Rectal smooth muscle tissue (tissue), 1 donor: ENCODE measurements around the gene FOXRED1.

Experiments used
- H3K27ac ChIP-seq: one replicate; pipeline ENCODE4 v1.7.0; 2013; ENCODE audit warnings: low read depth, low read length, inconsistent platforms
- H3K27me3 ChIP-seq: one replicate; pipeline ENCODE4 v1.7.0; 2013; ENCODE audit warnings: low read length; ENCODE audit not compliant: control insufficient read depth, insufficient read depth
- H3K36me3 ChIP-seq: one replicate; pipeline ENCODE4 v1.7.0; 2013; ENCODE audit warnings: low read length; ENCODE audit not compliant: control insufficient read depth, insufficient read depth
- H3K4me1 ChIP-seq: one replicate; pipeline ENCODE4 v1.7.0; 2013; ENCODE audit warnings: low read length; ENCODE audit not compliant: control insufficient read depth, insufficient read depth
- H3K4me3 ChIP-seq: one replicate; pipeline ENCODE4 v1.7.0; 2013; ENCODE audit warnings: low read length
- H3K9ac ChIP-seq: one replicate; pipeline ENCODE4 v1.7.0; 2013; ENCODE audit warnings: low read length

The FOXRED1 gene

GRCh38 chr11:126268708-126269579 lies at the start of gene FOXRED1, which contains the start of gene SRPRA:
Gene FOXRED1, plus strand, starts transcription at chr11:126269154. Its CDS starts 53 bp downstream, at chr11:126269207.
Gene SRPRA, minus strand, starts transcription at chr11:126268895. Its CDS starts 91 bp downstream, at chr11:126268804.
- H3K36me3 ChIP-seq, result peaks cover 34% of the 10 kb centered on the region
- H3K4me1 ChIP-seq, result peaks cover 6% of the 10 kb centered on the region
- peak within 1 kb of the TSS; percentile 92 for H3K9ac ChIP-seq
- H3K27me3 ChIP-seq, result no peaks in the 10 kb centered on the region
- H3K27ac ChIP-seq, result peak within 1 kb of the TSS; percentile 85
- peak within 1 kb of the TSS; percentile 97 for H3K4me3 ChIP-seq

- Histone ChIP-seq H3K9ac (no peak overlapping the region), H3K27me3 (no peaks in the 10 kb centered on the region), H3K36me3 (no peaks in the 10 kb centered on the region), H3K27ac (no peak overlapping the region), H3K4me1 (no peaks in the 10 kb centered on the region), H3K4me3 (no peak overlapping the region)
Observed at GRCh38 chr11:126219547-126219946, 49.4 kb upstream of the FOXRED1 start.

GRCh38 chr11:126224647-126225294 lies 44.2 kb upstream of the FOXRED1 start:
- no peak overlapping the region for H3K9ac ChIP-seq
- H3K4me1 ChIP-seq, result no peaks in the 10 kb centered on the region
- H3K27ac ChIP-seq, result no peak overlapping the region
- no peaks in the 10 kb centered on the region for H3K27me3 ChIP-seq
- H3K36me3 ChIP-seq, result no peaks in the 10 kb centered on the region
- no peak overlapping the region for H3K4me3 ChIP-seq

GRCh38 chr11:126225295-126225665 lies 43.7 kb upstream of the FOXRED1 start:
- Histone ChIP-seq H3K27ac (no peak overlapping the region), H3K27me3 (no peaks in the 10 kb centered on the region), H3K36me3 (no peaks in the 10 kb centered on the region), H3K4me1 (no peaks in the 10 kb centered on the region), H3K4me3 (no peak overlapping the region), H3K9ac (no peak overlapping the region)

- Histone ChIP-seq H3K9ac (no peak overlapping the region), H3K36me3 (no peaks in the 10 kb centered on the region), H3K4me1 (no peaks in the 10 kb centered on the region), H3K27ac (no peak overlapping the region), H3K27me3 (no peaks in the 10 kb centered on the region), H3K4me3 (no peak overlapping the region)
Observed at GRCh38 chr11:126226334-126227084, 42.4 kb upstream of the FOXRED1 start.

- Histone ChIP-seq H3K4me1 (no peaks in the 10 kb centered on the region), H3K27ac (no peak overlapping the region), H3K4me3 (no peak overlapping the region), H3K27me3 (no peaks in the 10 kb centered on the region), H3K36me3 (no peaks in the 10 kb centered on the region), H3K9ac (no peak overlapping the region)
Observed at GRCh38 chr11:126229858-126230540, 39.0 kb upstream of the FOXRED1 start.

- Histone ChIP-seq H3K4me1 (no peaks in the 10 kb centered on the region), H3K36me3 (peaks cover 5% of the 10 kb centered on the region), H3K4me3 (no peak overlapping the region), H3K9ac (no peak overlapping the region), H3K27ac (no peak overlapping the region), H3K27me3 (no peaks in the 10 kb centered on the region)
Observed at GRCh38 chr11:126231725-126232459, 37.1 kb upstream of the FOXRED1 start.

GRCh38 chr11:126232683-126233082 lies 36.3 kb upstream of the FOXRED1 start:
- H3K4me3 ChIP-seq, result no peak overlapping the region
- no peaks in the 10 kb centered on the region for H3K4me1 ChIP-seq
- no peak overlapping the region for H3K27ac ChIP-seq
- H3K9ac ChIP-seq, result no peak overlapping the region
- H3K36me3 ChIP-seq, result peaks cover 5% of the 10 kb centered on the region
- H3K27me3 ChIP-seq, result no peaks in the 10 kb centered on the region

- Histone ChIP-seq H3K4me3 (no peak overlapping the region), H3K36me3 (peaks cover 5% of the 10 kb centered on the region), H3K27ac (no peak overlapping the region), H3K27me3 (no peaks in the 10 kb centered on the region), H3K4me1 (no peaks in the 10 kb centered on the region), H3K9ac (no peak overlapping the region)
Observed at GRCh38 chr11:126233391-126233790, 35.6 kb upstream of the FOXRED1 start.

GRCh38 chr11:126246636-126247035 lies 22.3 kb upstream of the FOXRED1 start:
- Histone ChIP-seq H3K4me1 (no peaks in the 10 kb centered on the region), H3K4me3 (no peak overlapping the region), H3K27me3 (no peaks in the 10 kb centered on the region), H3K9ac (no peak overlapping the region), H3K36me3 (no peaks in the 10 kb centered on the region), H3K27ac (no peak overlapping the region)

- no peaks in the 10 kb centered on the region for H3K36me3 ChIP-seq
Observed at GRCh38 chr11:126253265-126253664, 15.7 kb upstream of the FOXRED1 start.

More at GRCh38 chr11:126253265-126253664, 15.7 kb upstream of the FOXRED1 start:
- no peak overlapping the region for H3K9ac ChIP-seq
- H3K27ac ChIP-seq, result no peak overlapping the region
- H3K4me3 ChIP-seq, result no peak overlapping the region
- no peaks in the 10 kb centered on the region for H3K27me3 ChIP-seq
- H3K4me1 ChIP-seq, result no peaks in the 10 kb centered on the region
